ENCODE results near the gene ARMC9.
"Not testable (repeated sequence)": the region's sequence is repeated elsewhere in the genome, so short reads cannot be mapped to it uniquely, and the experiment has no call there.

The ARMC9 gene

DNA sequence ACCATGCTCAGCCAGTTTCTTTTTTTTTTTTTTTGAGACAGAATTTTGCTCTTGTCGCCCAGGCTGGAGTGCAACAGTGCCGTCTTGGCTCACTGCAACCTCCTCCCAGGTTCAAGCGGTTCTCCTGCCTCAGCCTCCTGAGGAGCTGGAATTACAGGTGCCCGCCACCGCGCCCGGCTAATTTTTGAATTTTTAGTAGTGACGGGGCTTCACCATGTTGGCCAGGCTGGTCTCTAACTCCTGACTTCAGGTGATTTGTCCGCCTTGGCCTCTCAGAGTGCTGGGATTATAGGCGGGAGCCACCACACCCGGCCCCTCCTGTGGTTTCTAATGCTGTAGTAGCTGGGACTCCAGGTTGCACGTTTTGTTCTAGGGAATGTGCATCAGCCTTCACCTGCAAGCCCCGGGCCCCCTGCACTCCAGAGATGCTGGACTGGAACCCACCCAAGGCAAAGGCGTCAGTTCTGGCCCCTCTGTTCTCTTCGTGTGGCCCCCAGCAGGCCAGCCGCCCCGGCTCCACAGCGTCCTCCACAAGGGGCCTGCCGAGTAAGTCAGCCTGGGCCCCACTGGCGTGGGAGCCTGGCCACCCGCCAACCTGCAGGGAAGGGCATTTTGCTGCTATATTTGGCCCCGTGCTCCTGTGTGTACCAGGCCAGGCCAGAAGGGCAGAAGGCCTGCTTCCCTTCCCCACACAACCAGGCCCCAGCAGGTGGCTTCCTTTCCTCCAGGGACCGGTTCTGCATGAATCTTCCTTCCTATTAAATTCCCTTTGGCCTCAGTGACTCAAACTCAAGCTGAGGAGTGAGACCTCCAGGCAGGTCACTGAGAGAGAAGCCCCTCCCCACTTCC, 171.4 kb downstream of the ARMC9 start:
- no peak for DNase-seq

DNA sequence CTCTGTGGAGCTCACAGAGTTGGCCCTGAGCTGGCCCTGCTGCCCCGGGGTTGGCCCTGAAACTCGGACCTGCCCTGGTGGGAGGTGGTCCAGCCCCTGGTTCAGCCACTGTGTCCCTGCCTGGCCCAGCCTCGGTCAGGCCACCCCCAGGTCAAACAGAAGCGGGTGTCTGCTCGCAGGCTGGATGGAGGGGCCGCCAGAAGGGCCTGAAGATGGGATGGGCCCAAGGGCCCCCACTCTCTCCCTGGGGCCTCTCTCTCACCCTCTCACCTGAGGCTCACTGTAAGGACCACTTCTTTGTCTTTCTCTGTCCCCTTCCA, 172.0 kb downstream of the ARMC9 start:
- DNase-seq, result no peak

GRCh38 chr2:231370749-231371429, 172.5 kb downstream of the ARMC9 start:
- no peak for DNase-seq

GRCh38 chr2:231371430-231372054, 173.1 kb downstream of the ARMC9 start:
- DNase-seq, result no peak

DNA sequence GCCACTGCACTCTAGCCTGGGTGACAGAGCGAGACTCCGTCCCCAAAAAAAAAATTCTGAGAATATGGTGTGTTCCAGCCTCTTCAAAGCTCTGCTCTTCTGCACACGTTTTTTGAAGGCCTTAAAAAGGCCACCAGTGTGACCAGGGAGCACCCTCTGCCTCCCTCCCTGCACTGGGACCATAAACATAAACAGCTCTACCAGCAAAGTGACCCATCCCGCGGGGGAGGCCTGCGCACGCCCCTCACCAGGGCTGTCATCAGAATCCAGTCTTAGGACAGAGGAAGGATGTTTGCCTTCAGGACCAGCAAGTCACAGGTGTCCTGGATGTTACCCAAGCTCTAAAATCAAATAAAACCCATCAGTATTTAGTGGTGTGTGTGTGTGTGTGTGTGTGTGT, 173.9 kb downstream of the ARMC9 start:
- no peak for DNase-seq

- no peak for DNase-seq
Measured at GRCh38 chr2:231373184-231373583, 174.8 kb downstream of the ARMC9 start.

DNA sequence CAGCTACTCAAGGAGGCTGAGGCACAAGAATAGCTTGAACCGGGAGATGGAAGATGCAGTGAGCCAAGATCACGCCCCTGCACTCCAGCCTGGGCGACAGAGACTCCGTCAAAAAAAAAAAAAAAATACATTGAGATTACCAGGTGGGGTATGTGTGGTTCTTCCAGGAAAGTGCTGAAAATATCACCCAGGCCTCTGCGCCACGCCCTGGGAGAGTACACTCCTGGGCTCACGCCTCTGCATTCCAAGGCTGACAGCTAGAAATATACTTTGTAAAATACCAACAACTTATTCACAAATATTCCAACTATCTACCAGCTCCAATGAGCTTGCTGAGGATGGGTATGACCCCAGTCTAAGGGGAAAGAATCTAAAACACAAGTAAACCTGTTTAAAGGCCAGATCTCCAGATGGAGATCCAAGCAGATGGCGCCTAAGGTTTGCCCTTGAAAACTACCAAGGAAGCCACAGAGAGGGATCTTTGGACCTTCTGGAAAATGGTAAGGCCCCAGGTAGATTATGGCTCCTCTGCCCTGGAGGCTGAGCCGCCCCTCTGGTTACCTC, 175.4 kb downstream of the ARMC9 start:
- DNase-seq, result no peak

- DNase-seq, result no peak
Measured at GRCh38 chr2:231374771-231375170, 176.3 kb downstream of the ARMC9 start.

DNA sequence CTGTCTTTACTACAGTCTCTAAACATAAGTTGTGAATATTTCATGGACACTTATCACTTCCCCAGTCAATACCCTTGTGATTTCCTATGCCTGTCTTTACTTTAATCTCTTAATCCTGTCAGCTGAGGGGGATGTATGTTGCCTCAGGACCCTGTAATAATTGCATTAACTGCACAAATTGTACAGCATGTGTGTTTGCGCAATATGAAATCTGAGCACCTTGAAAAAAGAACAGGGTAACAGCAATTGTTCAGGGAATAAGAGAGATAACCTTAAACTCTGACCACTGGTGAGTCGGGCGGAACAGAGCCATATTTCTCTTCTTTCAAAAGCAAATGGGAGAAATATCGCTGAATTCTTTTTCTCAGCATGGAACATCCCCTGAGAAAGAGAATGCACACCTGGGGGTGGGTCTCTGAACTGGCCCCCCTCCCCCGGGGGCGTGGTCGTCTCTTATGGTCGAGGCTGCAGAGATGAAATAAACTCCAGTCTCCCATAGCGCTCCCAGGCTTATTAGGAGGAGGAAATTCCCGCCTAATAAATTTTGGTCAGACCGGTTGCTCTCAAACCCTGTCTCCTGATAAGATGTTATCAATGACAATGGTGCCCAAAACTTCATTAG, 177.7 kb downstream of the ARMC9 start:
- not testable (repeated sequence) for DNase-seq

- no peak for DNase-seq
Measured at GRCh38 chr2:231376857-231377256, 178.4 kb downstream of the ARMC9 start.

GRCh38 chr2:231378026-231378722, 179.7 kb downstream of the ARMC9 start:
- no peak for DNase-seq

DNA sequence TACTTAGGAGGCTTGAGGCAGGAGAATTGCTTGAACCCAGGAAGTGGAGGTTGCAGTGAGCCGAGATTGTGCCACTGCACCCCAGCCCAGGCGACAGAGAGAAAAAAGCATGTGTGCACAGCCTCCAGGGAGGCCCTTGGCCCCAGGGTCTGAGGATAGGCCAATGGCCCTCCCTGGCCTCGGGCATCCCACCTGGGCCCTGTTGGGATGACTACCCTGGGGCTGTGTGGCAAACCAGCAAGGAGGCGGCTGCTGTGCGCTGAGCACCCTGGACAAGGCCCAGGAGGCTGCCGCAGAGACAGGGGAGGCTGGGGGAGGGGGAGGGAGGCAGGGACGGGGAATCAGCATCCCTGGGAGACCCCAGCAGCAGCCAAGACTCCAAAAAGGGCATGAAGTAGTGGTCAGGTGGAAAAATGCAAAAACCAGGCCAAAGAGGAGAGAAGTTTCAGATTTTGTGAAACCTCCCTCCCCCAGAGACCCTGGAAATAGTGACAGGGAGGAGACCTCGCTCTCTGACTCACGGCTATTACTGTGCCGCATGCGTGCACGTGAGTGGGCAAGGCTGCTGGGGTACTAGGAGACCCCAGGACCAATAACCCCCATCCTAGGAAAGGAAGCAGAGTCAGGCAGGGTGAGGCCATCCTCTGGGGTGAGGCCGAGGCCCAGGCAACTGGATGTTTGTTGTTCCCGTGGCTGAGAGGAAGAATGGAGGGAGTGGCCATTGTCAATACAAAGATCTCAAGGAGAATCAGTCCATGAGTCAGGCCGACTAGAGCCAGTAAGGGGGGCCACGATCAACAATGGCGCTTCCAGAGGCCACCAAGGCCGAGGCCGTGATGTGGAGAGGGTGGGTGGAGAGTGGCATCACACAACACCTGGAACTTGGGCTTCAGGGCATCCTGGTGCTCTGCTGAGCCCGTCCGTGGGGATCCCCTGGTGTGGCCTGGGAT, 181.1 kb downstream of the ARMC9 start:
- no peak for DNase-seq

DNA sequence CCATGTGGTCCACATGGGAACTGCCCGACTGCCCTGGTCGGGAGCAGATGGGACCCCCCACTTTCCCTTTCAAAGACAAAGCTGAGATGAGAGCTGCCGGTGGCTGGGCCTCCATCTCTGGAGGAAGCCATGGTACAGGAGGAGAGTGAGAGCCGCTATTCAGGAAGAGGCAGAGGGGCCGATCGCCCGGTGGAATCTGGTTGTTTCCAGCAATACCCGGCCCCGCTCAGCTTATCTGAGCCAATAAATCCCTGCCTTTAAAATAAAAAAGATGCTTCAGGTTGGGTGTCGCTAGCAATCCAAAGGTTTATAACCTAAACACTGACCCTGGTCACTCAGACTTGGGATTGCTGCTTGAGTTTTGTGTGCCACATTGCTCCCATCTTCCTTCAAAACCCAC, 181.9 kb downstream of the ARMC9 start:
- DNase-seq, result no peak

DNA sequence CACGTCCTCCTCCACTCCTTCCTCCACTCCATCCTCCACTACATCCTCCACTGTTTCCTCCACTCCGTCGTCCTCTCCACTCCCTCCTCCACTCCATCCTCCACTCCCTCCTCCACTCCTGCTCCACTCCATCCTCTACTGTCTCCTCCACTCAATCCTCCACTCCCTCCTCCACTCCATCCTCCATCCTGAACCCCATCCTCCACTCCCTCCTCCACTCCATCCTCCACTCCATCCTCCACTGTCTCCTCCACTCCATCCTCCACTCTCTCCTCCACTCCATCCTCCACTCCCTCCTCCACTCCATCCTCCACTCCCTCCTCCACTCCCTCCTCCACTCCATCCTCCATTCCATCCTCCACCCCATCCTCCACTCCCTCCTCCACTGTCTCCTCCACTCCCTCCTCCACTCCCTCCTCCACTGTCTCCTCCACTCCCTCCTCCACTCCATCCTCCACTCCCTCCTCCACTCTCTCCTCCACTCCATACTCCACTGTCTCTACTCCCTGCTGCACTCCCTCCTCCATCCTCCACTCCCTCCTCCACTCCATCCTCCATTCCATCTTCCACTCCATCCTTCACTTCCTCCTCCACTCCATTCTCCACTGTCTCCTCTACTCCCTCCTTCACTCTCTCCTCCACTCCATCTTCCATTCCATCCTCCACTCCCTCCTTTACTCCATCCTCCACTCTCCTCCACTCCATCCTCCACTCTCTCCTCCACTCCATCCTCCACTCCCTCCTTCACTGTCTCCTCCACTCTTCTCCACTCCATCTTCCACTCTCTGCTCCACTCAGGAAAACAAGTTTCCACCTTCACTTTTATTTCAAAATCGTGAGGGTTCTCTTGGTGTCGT, 182.8 kb downstream of the ARMC9 start:
- DNase-seq, result no peak

DNA sequence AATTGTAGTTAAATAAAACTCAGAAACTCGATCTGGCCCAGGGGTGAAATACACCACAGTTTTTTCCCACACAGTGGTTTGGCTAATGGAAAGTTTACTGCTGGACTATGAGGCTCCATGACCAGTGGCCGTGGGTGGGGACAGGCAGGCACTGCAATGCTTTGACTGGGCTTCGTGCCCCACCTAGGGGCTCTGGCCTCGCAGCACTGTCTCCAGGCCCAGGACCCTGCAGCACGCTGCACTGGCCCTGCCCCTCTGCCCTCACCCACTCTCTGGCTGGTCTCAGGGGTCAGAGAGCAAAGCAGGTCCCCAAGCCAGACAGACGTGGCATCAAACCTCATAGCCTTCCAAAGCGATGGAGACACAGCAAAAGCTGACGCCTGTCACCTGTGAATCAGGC, 183.7 kb downstream of the ARMC9 start:
- no peak for DNase-seq

DNA sequence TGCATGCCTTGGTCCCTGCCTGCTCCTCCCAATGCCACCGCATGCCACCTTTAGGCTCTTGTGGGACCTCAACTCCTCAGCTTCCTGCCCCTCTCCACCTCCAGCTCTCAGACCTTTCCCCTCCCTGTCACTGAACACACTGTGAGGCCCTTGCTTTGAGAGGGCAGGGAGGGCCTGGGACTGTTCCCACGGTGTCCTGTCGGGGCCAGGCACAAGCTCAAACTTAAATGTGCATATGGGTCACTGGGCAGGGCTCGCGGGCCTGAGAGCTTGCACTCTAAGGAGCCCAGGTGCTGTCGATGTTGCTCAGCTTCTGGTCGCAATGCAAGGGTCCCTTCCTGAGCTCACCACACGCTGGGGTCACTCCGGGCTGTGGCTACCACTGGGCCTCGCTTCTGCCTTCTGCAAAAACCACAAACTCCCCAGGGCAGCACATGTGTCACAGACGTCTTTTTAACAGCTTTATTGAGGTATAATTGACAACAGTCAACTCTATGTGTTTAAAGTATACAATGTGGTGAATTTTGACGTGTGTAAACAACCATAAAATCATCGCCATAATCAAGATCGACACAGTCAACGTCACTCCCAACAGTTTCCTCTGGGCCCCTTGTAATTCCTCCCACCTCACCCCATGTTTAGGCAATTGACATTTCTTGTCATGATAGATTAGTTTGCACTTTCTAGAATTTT, 185.1 kb downstream of the ARMC9 start:
- no peak for DNase-seq

- no peak for DNase-seq
Measured at GRCh38 chr2:231384109-231384435, 185.6 kb downstream of the ARMC9 start.

- DNase-seq, result no peak
Measured at GRCh38 chr2:231384970-231385369, 186.5 kb downstream of the ARMC9 start.

DNA sequence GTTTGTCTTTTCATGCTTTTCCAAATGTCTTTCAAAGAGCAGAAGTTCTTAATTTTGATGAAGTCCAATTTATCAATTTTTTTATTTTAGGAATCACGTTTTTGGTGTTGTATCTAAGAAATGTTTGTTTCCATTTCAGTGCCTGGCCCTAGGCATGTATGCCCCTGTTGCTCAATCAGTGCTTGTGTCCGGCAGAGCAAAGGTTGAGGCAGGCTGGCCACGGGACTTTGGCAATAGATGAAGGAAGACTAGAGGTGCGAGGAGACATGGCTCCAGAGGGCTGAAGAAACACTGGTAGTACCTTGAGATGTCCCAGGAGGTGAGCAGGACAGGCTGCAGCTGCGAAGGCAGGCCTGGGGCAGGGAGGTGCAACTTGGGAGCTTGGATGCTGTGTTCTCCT, 187.0 kb downstream of the ARMC9 start:
- no peak for DNase-seq

- DNase-seq, result no peak
Measured at GRCh38 chr2:231386446-231386845, 188.0 kb downstream of the ARMC9 start.

All from DMS79 (cell line).